SK-N-SH treated with all-trans-retinoic acid at 6 μM for 48 hours (cell line): ENCODE data around the gene NTM.

Experiments used
- ATAC-seq: fragments of 200-7000 bp; cut with Tn5 transposase; 3 replicates; pipeline ENCODE4 v1.9.1; 2020; ENCODE audit warnings: mild to moderate bottlenecking, moderate library complexity
- ARNTL ChIP-seq: fragments of 450-650 bp; formaldehyde crosslinking; IDR thresholded peaks from 2 replicates; pipeline ENCODE4 v1.5.0; 2020; ENCODE audit warnings: low read depth, mild to moderate bottlenecking, moderate library complexity, borderline replicate concordance
- BACH2 ChIP-seq: fragments of 250-450 bp; sonication (Bioruptor Pico); IDR thresholded peaks from 2 replicates; pipeline ENCODE4 v1.9.0; 2021; ENCODE audit warnings: mild to moderate bottlenecking, borderline replicate concordance
- CSDC2 ChIP-seq: fragments of 250-450 bp; sonication (Bioruptor Pico); IDR thresholded peaks from 2 replicates; pipeline ENCODE4 v1.5.0; 2020; ENCODE audit warnings: mild to moderate bottlenecking, moderate library complexity
- ESRRG ChIP-seq: fragments of 250-450 bp; sonication (Bioruptor Pico); IDR thresholded peaks from 2 replicates; pipeline ENCODE4 v1.6.1; 2021; ENCODE audit warnings: mild to moderate bottlenecking
- GLIS3 ChIP-seq: fragments of 250-450 bp; sonication (Bioruptor Pico); IDR thresholded peaks from 2 replicates; pipeline ENCODE4 v1.5.0; 2020; ENCODE audit warnings: mild to moderate bottlenecking, moderate library complexity
- ISL1 ChIP-seq: fragments of 250-450 bp; sonication (Bioruptor Pico); IDR thresholded peaks from 2 replicates; pipeline ENCODE4 v2.1.2; 2022; ENCODE audit warnings: mild to moderate bottlenecking, moderate library complexity
- OSR1 ChIP-seq: fragments of 250-450 bp; sonication (Bioruptor Pico); IDR thresholded peaks from 2 replicates; pipeline ENCODE4 v1.8.0; 2022; ENCODE audit warnings: moderate library complexity, mild to moderate bottlenecking, inconsistent platforms
- RARB ChIP-seq: fragments of 250-450 bp; sonication (Bioruptor Pico); IDR thresholded peaks from 2 replicates; pipeline ENCODE4 v1.8.0; 2021; ENCODE audit warnings: mild to moderate bottlenecking, moderate library complexity
- TOX ChIP-seq: fragments of 250-450 bp; sonication (Bioruptor Pico); IDR thresholded peaks from 2 replicates; pipeline ENCODE4 v1.8.0; 2021; ENCODE audit warnings: mild to moderate bottlenecking, moderate library complexity, borderline replicate concordance
- ZC3H10 ChIP-seq: fragments of 250-450 bp; sonication (Bioruptor Pico); IDR thresholded peaks from 2 replicates; pipeline ENCODE4 v1.5.1; 2021; ENCODE audit warnings: mild to moderate bottlenecking, moderate library complexity
- ZFP3 ChIP-seq: fragments of 250-450 bp; sonication (Bioruptor Pico); IDR thresholded peaks from 2 replicates; pipeline ENCODE4 v1.5.0; 2020; ENCODE audit warnings: mild to moderate bottlenecking, moderate library complexity
- ZFP30 ChIP-seq: fragments of 450-650 bp; formaldehyde crosslinking; IDR thresholded peaks from 2 replicates; pipeline ENCODE4 v1.5.0; 2022; ENCODE audit warnings: mild to moderate bottlenecking, moderate library complexity
- ZNF565 ChIP-seq: fragments of 450-650 bp; formaldehyde crosslinking; conservative IDR thresholded peaks from 2 replicates; pipeline ENCODE4 v1.5.0; 2020; ENCODE audit warnings: low read depth, mild to moderate bottlenecking, moderate library complexity
- ZNF70 ChIP-seq: fragments of 450-650 bp; formaldehyde crosslinking; IDR thresholded peaks from 2 replicates; pipeline ENCODE4 v1.5.0; 2020; ENCODE audit warnings: mild to moderate bottlenecking, moderate library complexity
- ZNF8 ChIP-seq: fragments of 450-650 bp; formaldehyde crosslinking; IDR thresholded peaks from 2 replicates; pipeline ENCODE4 v1.5.0; 2020; ENCODE audit warnings: mild to moderate bottlenecking, moderate library complexity
- TF ChIP-seq, protein P1 (sequence below): fragments of 250-450 bp; sonication (Bioruptor Pico); IDR thresholded peaks from 2 replicates; pipeline ENCODE4 v1.5.1; 2020; ENCODE audit warnings: low read depth, mild to moderate bottlenecking, moderate library complexity
- TF ChIP-seq, protein P2 (sequence below): fragments of 250-450 bp; sonication (Bioruptor Pico); IDR thresholded peaks from 2 replicates; pipeline ENCODE4 v1.8.0; 2020; ENCODE audit warnings: mild to moderate bottlenecking, moderate library complexity, borderline replicate concordance
- TF ChIP-seq, protein P3 (sequence below): fragments of 250-450 bp; sonication (Bioruptor Pico); IDR thresholded peaks from 2 replicates; pipeline ENCODE4 v1.8.0; 2021; ENCODE audit warnings: low read depth, mild to moderate bottlenecking, moderate library complexity, borderline replicate concordance
- TF ChIP-seq, protein P4 (sequence below): fragments of 250-450 bp; sonication (Bioruptor Pico); IDR thresholded peaks from 2 replicates; pipeline ENCODE4 v1.5.0; 2020; ENCODE audit warnings: mild to moderate bottlenecking, moderate library complexity
- TF ChIP-seq, protein P5 (sequence below): fragments of 250-450 bp; sonication (Bioruptor Pico); IDR thresholded peaks from 2 replicates; pipeline ENCODE4 v1.5.1; 2021; ENCODE audit warnings: mild to moderate bottlenecking, moderate library complexity

The NTM gene

DNA sequence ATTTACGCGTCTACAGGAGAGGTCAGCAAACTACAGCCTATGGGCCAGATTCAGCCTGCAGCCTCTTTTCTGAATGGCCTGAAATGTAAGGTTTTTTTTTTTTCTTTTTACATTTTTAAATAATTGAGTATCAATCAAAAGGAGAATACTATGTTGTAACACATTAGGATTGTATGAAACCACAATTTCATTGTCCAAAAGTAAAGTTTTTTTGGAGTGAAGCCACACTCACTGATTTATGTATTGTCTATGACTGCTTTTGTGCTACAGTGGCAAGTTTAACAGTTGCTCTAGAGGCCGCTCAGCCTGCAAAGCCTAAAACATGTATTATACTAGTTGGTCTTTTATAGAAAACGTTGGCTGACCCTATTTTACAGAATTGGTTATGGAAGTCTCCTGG, 923.2 kb downstream of the NTM start:
- TF ChIP-seq OSR1, result no peak
- no peak for TF ChIP-seq ESRRG (CRISPR knock-in tag)
- TF ChIP-seq, protein P1, sequence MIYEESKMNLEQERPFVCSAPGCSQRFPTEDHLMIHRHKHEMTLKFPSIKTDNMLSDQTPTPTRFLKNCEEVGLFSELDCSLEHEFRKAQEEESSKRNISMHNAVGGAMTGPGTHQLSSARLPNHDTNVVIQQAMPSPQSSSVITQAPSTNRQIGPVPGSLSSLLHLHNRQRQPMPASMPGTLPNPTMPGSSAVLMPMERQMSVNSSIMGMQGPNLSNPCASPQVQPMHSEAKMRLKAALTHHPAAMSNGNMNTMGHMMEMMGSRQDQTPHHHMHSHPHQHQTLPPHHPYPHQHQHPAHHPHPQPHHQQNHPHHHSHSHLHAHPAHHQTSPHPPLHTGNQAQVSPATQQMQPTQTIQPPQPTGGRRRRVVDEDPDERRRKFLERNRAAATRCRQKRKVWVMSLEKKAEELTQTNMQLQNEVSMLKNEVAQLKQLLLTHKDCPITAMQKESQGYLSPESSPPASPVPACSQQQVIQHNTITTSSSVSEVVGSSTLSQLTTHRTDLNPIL (CRISPR knock-in tag), result no peak
- no peak for TF ChIP-seq RARB (CRISPR knock-in tag)
- no peak for TF ChIP-seq ZFP30
- no peak for TF ChIP-seq BACH2 (CRISPR knock-in tag)
- no peak for TF ChIP-seq ZNF8 (CRISPR knock-in tag)
- TF ChIP-seq, protein P2, sequence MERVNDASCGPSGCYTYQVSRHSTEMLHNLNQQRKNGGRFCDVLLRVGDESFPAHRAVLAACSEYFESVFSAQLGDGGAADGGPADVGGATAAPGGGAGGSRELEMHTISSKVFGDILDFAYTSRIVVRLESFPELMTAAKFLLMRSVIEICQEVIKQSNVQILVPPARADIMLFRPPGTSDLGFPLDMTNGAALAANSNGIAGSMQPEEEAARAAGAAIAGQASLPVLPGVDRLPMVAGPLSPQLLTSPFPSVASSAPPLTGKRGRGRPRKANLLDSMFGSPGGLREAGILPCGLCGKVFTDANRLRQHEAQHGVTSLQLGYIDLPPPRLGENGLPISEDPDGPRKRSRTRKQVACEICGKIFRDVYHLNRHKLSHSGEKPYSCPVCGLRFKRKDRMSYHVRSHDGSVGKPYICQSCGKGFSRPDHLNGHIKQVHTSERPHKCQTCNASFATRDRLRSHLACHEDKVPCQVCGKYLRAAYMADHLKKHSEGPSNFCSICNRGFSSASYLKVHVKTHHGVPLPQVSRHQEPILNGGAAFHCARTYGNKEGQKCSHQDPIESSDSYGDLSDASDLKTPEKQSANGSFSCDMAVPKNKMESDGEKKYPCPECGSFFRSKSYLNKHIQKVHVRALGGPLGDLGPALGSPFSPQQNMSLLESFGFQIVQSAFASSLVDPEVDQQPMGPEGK, result no peak
- TF ChIP-seq ZNF70 (CRISPR knock-in tag), result no peak
- TF ChIP-seq CSDC2, result no peak
- TF ChIP-seq TOX, result no peak
- no peak for TF ChIP-seq ISL1 (CRISPR knock-in tag)
- no peak for TF ChIP-seq ZNF565 (CRISPR knock-in tag)
- TF ChIP-seq GLIS3 (CRISPR knock-in tag), result no peak
- TF ChIP-seq ARNTL (CRISPR knock-in tag), result no peak
- no peak for ATAC-seq

DNA sequence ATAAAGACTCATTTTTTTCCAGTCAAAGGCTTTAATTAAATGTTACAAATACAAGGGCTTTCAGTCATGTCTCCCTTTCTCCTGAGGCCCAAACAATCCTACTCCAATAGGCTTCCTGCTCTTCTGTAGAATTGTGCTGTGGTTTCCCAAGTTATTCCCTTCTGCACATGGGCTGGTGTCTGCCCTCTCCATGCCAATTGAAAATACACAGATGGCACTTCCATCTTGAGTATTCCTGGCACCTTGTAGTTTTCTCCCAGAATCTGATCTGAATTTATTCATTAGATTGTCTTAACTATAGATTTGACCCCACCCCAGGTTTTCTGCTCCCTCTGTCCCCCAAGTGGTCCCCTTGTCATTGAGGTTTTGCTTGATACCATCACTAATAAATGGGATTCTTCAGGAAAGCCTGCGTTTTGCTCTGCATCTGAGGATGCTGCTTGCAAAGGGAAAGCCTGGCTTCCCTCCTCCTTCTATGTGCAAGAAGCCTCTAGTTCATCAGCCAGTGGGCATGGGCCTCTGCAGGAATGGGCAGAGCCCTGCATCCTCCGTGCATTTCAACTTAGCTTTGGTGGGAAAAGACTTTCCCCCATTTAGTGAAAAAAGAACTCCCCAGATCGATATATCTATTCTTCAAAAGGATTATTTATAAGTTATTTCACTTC, 926.7 kb downstream of the NTM start:
- ATAC-seq, result no peak

DNA sequence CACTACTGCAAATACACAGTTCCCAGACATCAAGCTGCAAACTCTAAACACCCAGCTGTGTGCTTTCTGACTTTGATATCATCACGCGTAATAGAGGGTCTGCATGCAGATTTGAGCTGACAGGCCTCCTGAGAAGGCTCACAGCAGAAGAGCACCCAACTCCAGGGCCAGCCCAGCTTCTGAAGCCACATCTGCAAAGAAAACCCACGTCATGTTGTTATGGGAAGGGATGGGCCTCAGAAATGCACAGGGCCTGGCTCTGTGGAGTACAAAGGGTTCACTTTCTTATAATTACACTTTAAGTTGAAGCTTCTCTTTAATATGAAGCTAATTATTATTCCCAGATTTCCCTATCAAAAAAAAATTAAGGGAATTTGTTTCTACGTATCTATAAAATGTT, 927.9 kb downstream of the NTM start:
- no peak for TF ChIP-seq ZNF565 (CRISPR knock-in tag)
- TF ChIP-seq TOX, result no peak
- TF ChIP-seq, all 23 proteins: peak for 0
- no peak for ATAC-seq

More for the DNA sequence above, 926.7 kb downstream of the NTM start:
- TF ChIP-seq ZFP3 (CRISPR knock-in tag), result no peak
- TF ChIP-seq, protein P3, sequence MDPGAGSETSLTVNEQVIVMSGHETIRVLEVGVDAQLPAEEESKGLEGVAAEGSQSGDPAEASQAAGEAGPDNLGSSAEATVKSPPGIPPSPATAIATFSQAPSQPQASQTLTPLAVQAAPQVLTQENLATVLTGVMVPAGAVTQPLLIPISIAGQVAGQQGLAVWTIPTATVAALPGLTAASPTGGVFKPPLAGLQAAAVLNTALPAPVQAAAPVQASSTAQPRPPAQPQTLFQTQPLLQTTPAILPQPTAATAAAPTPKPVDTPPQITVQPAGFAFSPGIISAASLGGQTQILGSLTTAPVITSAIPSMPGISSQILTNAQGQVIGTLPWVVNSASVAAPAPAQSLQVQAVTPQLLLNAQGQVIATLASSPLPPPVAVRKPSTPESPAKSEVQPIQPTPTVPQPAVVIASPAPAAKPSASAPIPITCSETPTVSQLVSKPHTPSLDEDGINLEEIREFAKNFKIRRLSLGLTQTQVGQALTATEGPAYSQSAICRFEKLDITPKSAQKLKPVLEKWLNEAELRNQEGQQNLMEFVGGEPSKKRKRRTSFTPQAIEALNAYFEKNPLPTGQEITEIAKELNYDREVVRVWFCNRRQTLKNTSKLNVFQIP (CRISPR knock-in tag), result no peak
- no peak for TF ChIP-seq CSDC2
- TF ChIP-seq ISL1 (CRISPR knock-in tag), result no peak
- TF ChIP-seq, protein P1 (CRISPR knock-in tag), result no peak
- TF ChIP-seq BACH2 (CRISPR knock-in tag), result no peak
- no peak for TF ChIP-seq ZFP30
- TF ChIP-seq ESRRG (CRISPR knock-in tag), result no peak
- TF ChIP-seq, protein P4, sequence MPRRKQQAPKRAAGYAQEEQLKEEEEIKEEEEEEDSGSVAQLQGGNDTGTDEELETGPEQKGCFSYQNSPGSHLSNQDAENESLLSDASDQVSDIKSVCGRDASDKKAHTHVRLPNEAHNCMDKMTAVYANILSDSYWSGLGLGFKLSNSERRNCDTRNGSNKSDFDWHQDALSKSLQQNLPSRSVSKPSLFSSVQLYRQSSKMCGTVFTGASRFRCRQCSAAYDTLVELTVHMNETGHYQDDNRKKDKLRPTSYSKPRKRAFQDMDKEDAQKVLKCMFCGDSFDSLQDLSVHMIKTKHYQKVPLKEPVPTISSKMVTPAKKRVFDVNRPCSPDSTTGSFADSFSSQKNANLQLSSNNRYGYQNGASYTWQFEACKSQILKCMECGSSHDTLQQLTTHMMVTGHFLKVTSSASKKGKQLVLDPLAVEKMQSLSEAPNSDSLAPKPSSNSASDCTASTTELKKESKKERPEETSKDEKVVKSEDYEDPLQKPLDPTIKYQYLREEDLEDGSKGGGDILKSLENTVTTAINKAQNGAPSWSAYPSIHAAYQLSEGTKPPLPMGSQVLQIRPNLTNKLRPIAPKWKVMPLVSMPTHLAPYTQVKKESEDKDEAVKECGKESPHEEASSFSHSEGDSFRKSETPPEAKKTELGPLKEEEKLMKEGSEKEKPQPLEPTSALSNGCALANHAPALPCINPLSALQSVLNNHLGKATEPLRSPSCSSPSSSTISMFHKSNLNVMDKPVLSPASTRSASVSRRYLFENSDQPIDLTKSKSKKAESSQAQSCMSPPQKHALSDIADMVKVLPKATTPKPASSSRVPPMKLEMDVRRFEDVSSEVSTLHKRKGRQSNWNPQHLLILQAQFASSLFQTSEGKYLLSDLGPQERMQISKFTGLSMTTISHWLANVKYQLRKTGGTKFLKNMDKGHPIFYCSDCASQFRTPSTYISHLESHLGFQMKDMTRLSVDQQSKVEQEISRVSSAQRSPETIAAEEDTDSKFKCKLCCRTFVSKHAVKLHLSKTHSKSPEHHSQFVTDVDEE (CRISPR knock-in tag), result no peak
- no peak for TF ChIP-seq ZC3H10 (CRISPR knock-in tag)
- TF ChIP-seq, all 23 proteins: peak for 0

DNA sequence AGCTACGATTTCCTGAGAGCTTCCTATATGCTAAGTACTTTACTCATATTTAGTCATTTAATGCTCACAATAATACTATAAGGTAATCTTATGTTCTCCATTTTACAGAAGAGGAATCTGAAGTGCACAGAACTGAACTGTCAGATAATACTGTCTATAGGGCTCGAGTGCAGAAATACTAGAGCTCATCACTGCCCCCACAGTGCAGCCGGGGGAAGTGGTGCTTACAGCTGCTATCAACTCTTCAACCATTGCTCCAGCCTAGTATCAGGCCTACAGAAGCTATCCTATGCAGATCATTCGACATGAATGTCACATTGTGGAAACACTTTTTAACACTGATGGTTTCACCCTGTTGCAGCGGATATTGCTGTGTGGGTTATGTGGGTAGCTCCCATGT, 929.9 kb downstream of the NTM start:
- ATAC-seq, result no peak; the same call in 2 of the 3 replicates
- TF ChIP-seq, protein P1 (CRISPR knock-in tag), result no peak
- TF ChIP-seq, protein P5, sequence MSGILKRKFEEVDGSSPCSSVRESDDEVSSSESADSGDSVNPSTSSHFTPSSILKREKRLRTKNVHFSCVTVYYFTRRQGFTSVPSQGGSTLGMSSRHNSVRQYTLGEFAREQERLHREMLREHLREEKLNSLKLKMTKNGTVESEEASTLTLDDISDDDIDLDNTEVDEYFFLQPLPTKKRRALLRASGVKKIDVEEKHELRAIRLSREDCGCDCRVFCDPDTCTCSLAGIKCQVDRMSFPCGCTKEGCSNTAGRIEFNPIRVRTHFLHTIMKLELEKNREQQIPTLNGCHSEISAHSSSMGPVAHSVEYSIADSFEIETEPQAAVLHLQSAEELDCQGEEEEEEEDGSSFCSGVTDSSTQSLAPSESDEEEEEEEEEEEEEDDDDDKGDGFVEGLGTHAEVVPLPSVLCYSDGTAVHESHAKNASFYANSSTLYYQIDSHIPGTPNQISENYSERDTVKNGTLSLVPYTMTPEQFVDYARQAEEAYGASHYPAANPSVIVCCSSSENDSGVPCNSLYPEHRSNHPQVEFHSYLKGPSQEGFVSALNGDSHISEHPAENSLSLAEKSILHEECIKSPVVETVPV (CRISPR knock-in tag), result no peak
- TF ChIP-seq OSR1 (no peak), ZFP3 (CRISPR knock-in tag) (no peak), BACH2 (CRISPR knock-in tag) (no peak), ZNF70 (CRISPR knock-in tag) (no peak), ZNF565 (CRISPR knock-in tag) (no peak), ISL1 (CRISPR knock-in tag) (no peak), ARNTL (CRISPR knock-in tag) (no peak), CSDC2 (no peak), RARB (CRISPR knock-in tag) (no peak), ZC3H10 (CRISPR knock-in tag) (no peak), GLIS3 (CRISPR knock-in tag) (no peak)
- TF ChIP-seq, protein P2, result no peak
